Ascending aorta (tissue), 2 donors: ENCODE data around the gene ABHD10. TPM values are rescaled to one million over a fixed set of nuclear protein-coding genes. Genes with fewer than 3 reads are reported as not detected.
"Not testable (repeated sequence)": the region's sequence is repeated elsewhere in the genome, so short reads cannot be mapped to it uniquely, and the experiment has no call there.

Experiments
- DNase-seq, 2 donors: peaks; one replicate each; pipeline ENCODE4 v3.0.0-alpha.2; 2019; ENCODE audit warnings: low spot score in 2 of 2
- H3K27ac ChIP-seq, 2 donors: fragments of 200-600 bp; sonication (generic); one replicate each; pipeline ENCODE4 v1.5.1; 2016 to 2017; ENCODE audit warnings: mild to moderate bottlenecking in 1 of 2
- H3K27me3 ChIP-seq: fragments of 200-600 bp; sonication (generic); one replicate; pipeline ENCODE4 v1.5.1; 2017
- H3K36me3 ChIP-seq, 2 donors: fragments of 200-600 bp; sonication (generic); one replicate each; pipeline ENCODE4 v1.5.1; 2016
- H3K4me1 ChIP-seq, 2 donors: fragments of 200-600 bp; sonication (generic); one replicate each; pipeline ENCODE4 v1.5.1; 2016 to 2017; ENCODE audit warnings: mild to moderate bottlenecking in 1 of 2
- H3K4me3 ChIP-seq, 2 donors: fragments of 200-600 bp; sonication (generic); one replicate each; pipeline ENCODE4 v1.5.1; 2016 to 2017; ENCODE audit warnings: mild to moderate bottlenecking in 1 of 2
- H3K9me3 ChIP-seq, 2 donors: fragments of 200-600 bp; sonication (generic); one replicate each; pipeline ENCODE4 v1.5.1; 2016
- intact Hi-C: fragments of 100-400 bp; cut with DNase I; formaldehyde crosslinking; loops from one replicate; pipeline ENCODE4 v1.15.1; 2023
- total RNA-seq: library from RNA; depleted of rRNA; stranded (reverse); fragments of >200 nt; gene quantifications from one replicate; pipeline ENCODE4 v1.1.0, GENCODE V29; 2016
- TF ChIP-seq, protein P1 (sequence below), 3 experiments: fragments of 200-600 bp in 2 of 3; fragments of 450-650 bp in 1 of 3; sonication (generic) in 2 of 3; IDR thresholded peaks; one replicate each; pipeline ENCODE4 v1.5.1; 2016 to 2019; ENCODE audit warnings: antibody characterized with exemption in 3 of 3, mild to moderate bottlenecking in 1 of 3, moderate library complexity in 1 of 3

ABHD10 gene
- total RNA-seq, 1 donor from 2014 or later = 18.6 TPM

DNA sequence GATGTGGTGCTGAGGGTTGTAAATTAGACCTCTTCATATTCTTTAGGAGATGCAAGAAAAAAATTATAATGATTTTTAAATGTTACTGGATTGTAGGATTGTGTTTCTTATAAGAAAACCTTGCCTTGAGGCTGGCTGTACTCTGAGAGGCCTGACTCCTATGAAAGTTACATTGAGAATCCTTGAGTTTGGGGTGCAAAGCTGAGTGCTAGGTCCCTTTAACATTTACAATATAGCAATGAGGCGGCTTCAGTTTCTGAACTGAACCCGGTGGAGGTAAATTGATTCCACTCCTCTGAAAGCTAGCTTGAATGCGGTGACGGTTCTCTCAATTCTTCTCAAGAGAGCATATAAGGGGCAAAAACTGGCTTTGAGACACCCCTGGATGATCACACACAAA is 55.6 kb downstream of the ABHD10 start, which contains the start of gene TMPRSS7:
TSS of gene TMPRSS7 (plus strand) at position 301 of the 400 bp plus-strand sequence. CDS start 110 bp downstream, outside the sequence.
- Histone ChIP-seq H3K27ac (no peak within 1 kb of the TSS), H3K9me3 (no peaks in the 10 kb centered on the region), H3K4me1 (no peaks in the 10 kb centered on the region), H3K4me3 (no peak within 1 kb of the TSS), H3K36me3 (no peaks in the 10 kb centered on the region), H3K27me3 (no peaks in the 10 kb centered on the region)
- intact Hi-C loops = no loop called here
- TF ChIP-seq, protein P1, sequence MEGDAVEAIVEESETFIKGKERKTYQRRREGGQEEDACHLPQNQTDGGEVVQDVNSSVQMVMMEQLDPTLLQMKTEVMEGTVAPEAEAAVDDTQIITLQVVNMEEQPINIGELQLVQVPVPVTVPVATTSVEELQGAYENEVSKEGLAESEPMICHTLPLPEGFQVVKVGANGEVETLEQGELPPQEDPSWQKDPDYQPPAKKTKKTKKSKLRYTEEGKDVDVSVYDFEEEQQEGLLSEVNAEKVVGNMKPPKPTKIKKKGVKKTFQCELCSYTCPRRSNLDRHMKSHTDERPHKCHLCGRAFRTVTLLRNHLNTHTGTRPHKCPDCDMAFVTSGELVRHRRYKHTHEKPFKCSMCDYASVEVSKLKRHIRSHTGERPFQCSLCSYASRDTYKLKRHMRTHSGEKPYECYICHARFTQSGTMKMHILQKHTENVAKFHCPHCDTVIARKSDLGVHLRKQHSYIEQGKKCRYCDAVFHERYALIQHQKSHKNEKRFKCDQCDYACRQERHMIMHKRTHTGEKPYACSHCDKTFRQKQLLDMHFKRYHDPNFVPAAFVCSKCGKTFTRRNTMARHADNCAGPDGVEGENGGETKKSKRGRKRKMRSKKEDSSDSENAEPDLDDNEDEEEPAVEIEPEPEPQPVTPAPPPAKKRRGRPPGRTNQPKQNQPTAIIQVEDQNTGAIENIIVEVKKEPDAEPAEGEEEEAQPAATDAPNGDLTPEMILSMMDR (IDR thresholded peaks at IDR 0.05) = no peak
- DNase-seq = no peak

DNA sequence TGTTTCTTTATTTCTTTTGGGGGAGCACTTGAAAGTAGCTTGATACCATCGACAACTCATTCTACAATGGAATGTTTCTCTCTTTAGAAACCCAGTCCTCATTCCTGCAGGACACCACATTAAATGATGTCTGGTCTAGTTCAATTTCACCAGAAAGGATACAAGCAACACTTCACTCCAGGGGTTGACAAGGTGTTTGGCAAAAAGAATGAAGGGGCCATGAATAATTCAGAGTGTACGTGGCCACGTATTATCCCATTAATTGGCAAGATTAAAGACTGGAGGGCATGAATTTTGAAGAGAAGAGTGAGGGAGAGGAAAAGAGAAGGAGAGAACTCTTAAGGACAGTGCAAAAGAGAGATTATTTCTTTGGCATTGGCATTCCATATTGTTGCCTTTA is 56.4 kb downstream of the ABHD10 start:
- no peak overlapping the region for H3K27ac ChIP-seq
- TF ChIP-seq, protein P1 (IDR thresholded peaks at IDR 0.05) = no peak
- H3K9me3 ChIP-seq = no peaks in the 10 kb centered on the region
- H3K4me1 ChIP-seq = no peaks in the 10 kb centered on the region
- H3K4me3 ChIP-seq = no peak overlapping the region
- no peaks in the 10 kb centered on the region for H3K36me3 ChIP-seq
- no peak for DNase-seq
- H3K27me3 ChIP-seq = no peaks in the 10 kb centered on the region
- intact Hi-C loops = no loop called here

DNA sequence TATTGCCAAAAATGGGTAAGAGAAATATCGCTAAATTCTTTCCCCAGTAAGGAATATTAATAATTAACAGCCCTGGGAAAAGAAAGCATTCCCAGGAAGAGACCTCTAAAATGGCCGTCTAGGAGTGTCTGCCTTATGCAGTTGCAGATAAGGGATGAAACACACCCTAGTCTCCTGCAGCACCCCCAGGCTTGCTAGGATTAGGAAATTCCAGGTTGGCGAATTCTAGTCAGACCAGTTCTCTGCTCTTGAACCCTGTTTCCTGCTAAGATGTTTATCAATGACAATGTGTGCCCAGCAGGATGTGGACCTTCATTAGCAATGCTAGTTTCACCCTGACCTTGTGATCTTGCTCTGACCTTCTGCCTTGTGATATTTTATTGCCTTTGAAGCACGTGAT is 58.4 kb downstream of the ABHD10 start:
- H3K27ac ChIP-seq, H3K4me3 ChIP-seq, H3K27me3 ChIP-seq, H3K4me1 ChIP-seq, DNase-seq, intact Hi-C loops, H3K9me3 ChIP-seq, H3K36me3 ChIP-seq: not testable (repeated sequence)

DNA sequence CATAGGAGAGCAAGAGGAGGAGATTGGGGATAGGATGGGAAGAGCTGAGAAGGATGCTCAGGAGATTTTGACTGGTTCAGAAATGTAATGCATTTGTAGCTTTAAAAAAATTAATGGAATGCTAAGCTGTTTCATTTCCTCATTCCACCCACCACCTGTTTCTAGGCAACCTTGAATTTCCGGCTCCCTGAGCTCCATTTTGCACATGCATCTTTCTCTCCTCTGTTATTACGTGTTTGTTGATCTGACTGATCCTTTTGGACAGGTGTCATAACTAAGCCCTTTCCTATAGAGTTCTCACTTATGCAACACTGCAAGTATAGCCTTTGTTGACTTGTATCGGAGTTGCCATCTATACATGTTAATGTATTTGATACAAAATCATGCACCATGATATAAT is 60.0 kb downstream of the ABHD10 start:
- no peak overlapping the region for H3K27ac ChIP-seq
- intact Hi-C loops = no loop called here
- TF ChIP-seq, protein P1 (IDR thresholded peaks at IDR 0.05) = no peak
- H3K36me3 ChIP-seq = no peaks in the 10 kb centered on the region
- DNase-seq = no peak
- H3K27me3 ChIP-seq = no peaks in the 10 kb centered on the region
- H3K4me1 ChIP-seq = peaks cover 0 to 1% of the 10 kb centered on the region in 2 donors
- no peak overlapping the region for H3K4me3 ChIP-seq
- no peaks in the 10 kb centered on the region for H3K9me3 ChIP-seq

DNA sequence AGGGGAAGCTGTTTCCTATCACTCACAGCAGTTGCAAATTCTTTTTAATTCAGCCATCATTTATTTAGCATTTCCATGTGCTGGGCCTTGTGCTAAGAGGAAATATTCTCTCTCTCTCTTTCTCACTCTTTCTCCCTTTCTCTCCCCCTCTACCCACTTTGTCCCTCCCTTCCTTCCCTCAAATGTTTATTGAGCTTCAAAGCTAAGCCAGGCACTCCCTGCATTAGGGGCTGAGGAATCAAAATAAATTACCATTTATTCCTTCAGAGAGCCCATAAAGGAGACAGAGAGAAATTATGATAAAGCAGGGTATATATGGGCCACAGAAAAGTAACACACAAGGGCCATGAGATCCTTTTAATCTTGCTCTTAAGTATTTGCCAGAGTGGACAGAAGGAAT is 62.5 kb downstream of the ABHD10 start:
- Histone ChIP-seq H3K36me3 (no peaks in the 10 kb centered on the region), H3K4me1 (peaks cover 0 to 2% of the 10 kb centered on the region in 2 donors), H3K27ac (no peak overlapping the region), H3K27me3 (no peaks in the 10 kb centered on the region), H3K9me3 (no peaks in the 10 kb centered on the region), H3K4me3 (no peak overlapping the region)
- no peak for DNase-seq
- intact Hi-C loops = no loop called here
- TF ChIP-seq, protein P1 (IDR thresholded peaks at IDR 0.05) = no peak

DNA sequence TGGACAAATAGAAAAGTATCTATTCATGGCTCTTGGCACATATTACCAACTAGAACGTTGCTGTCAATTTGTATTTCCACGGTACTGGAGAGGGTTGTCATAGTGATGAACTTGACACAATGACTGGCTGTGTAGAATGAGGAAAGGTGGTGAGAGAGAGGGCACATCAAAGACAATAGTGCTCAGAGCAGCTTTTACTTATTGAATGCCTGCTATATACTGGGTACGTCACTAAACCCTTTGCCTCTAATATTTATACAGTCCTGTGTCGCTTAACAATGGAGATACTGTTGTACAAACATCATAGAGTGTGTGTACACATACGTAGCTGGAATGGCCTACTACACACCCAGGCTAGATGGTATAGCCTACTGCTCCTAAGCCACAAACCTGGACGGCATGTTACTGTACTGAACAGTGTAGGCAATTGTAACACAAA is 64.0 kb downstream of the ABHD10 start:
- DNase-seq = no peak
- H3K9me3 ChIP-seq = no peaks in the 10 kb centered on the region
- no peaks in the 10 kb centered on the region for H3K36me3 ChIP-seq
- intact Hi-C loops = no loop called here
- TF ChIP-seq, protein P1 (IDR thresholded peaks at IDR 0.05) = no peak
- no peaks in the 10 kb centered on the region for H3K27me3 ChIP-seq
- H3K4me3 ChIP-seq = no peak overlapping the region
- H3K27ac ChIP-seq = no peak overlapping the region
- peaks cover 0 to 2% of the 10 kb centered on the region in 2 donors for H3K4me1 ChIP-seq

Other genes with a start within 250 kb of the ABHD10 start
- 58.6 TPM for gene PHLDB2, start 119.8 kb upstream of the ABHD10 start, total RNA-seq
- gene TAGLN3, start 19.9 kb downstream of the ABHD10 start, total RNA-seq = not detected
- gene TMPRSS7, start 55.7 kb downstream of the ABHD10 start, total RNA-seq = not detected
- gene C3orf52, start 107.4 kb downstream of the ABHD10 start, total RNA-seq = 0.32 TPM
- gene GCSAM, start 154.2 kb downstream of the ABHD10 start, total RNA-seq = not detected